MCF 10A (cell line): ENCODE measurements around the gene EEF1E1. TPM values are rescaled to one million over a fixed set of nuclear protein-coding genes. Genes with fewer than 3 reads are reported as not detected.

Source experiments
- BruUV-seq: library from RNA; stranded (reverse); fragments of 400-500 nt; replicated peaks from 2 replicates; lab custom pipeline; 2021; lab: Mats Ljungman, UMichigan
- CTCF ChIA-PET: fragments of 300-600 bp; sonication (Branson Sonifier 250); formaldehyde crosslinking; extraction: SDS; loops from one replicate; lab custom pipeline; 2021; ENCODE audit warnings: antibody characterized with exemption, inconsistent platforms; lab: Yijun Ruan, JAX
- POLR2A ChIA-PET: fragments of 300-600, 350-650 bp; sonication (Branson Sonifier 250); formaldehyde crosslinking; extraction: SDS; loops from one replicate; lab custom pipeline; 2020; ENCODE audit warnings: antibody characterized with exemption, inconsistent platforms; lab: Yijun Ruan, JAX
- DNase-seq: peaks from one replicate; pipeline ENCODE4 v3.0.0-alpha.2; 2018; ENCODE audit not compliant: unreplicated experiment
- H3K27ac Mint-ChIP-seq: one replicate; pipeline ENCODE4 v1.8.0; 2022; ENCODE audit warnings: mild to moderate bottlenecking, low read depth, mixed read lengths; ENCODE audit not compliant: unreplicated experiment
- H3K27me3 Mint-ChIP-seq: one replicate; pipeline ENCODE4 v1.8.0; 2022; ENCODE audit warnings: mixed read lengths; ENCODE audit not compliant: insufficient read depth, unreplicated experiment
- H3K36me3 Mint-ChIP-seq: one replicate; pipeline ENCODE4 v1.8.0; 2022; ENCODE audit warnings: mild to moderate bottlenecking, moderate library complexity, mixed read lengths; ENCODE audit not compliant: insufficient read depth, unreplicated experiment
- H3K4me1 Mint-ChIP-seq: one replicate; pipeline ENCODE4 v1.8.0; 2022; ENCODE audit warnings: mixed read lengths; ENCODE audit not compliant: insufficient read depth, unreplicated experiment
- H3K4me3 Mint-ChIP-seq: one replicate; pipeline ENCODE4 v1.8.0; 2022; ENCODE audit warnings: mild to moderate bottlenecking, moderate library complexity, mixed read lengths; ENCODE audit not compliant: unreplicated experiment
- H3K9me3 Mint-ChIP-seq: one replicate; pipeline ENCODE4 v1.8.0; 2022; ENCODE audit warnings: mixed read lengths; ENCODE audit not compliant: unreplicated experiment
- CTCF ChIP-seq: fragments of 200-600 bp; IDR thresholded peaks from one replicate; pipeline ENCODE4 v1.8.0; 2022; ENCODE audit warnings: antibody characterized with exemption, mild to moderate bottlenecking; ENCODE audit not compliant: unreplicated experiment
- intact Hi-C: fragments of 100-400 bp; cut with micrococcal nuclease; formaldehyde crosslinking; loops from 2 replicates; pipeline ENCODE4 v1.14.1; 2022
- total RNA-seq: library from RNA; stranded (reverse); gene quantifications from 2 replicates; pipeline ENCODE4 v1.2.3, GENCODE V29; 2022

The EEF1E1 gene
- total RNA-seq, 1 experiment from 2014 or later, result 56.7 TPM

GRCh38 chr6:8069631-8070284, 32.6 kb downstream of the EEF1E1 start:
- TF ChIP-seq CTCF, result no peak
- CTCF ChIA-PET, result interaction anchor here (0.6 to 0.8 kb wide), 5 partner anchors 54 to 149 kb away, joined by 3 to 5 read pairs (median 4); no protein-coding TSS in a partner anchor
- no TSS peak for BruUV-seq
- H3K27me3 Mint-ChIP-seq, result no peaks in the 10 kb centered on the region
- POLR2A ChIA-PET, result interaction anchor here (0.6 to 1.7 kb wide), 3 partner anchors 10 to 769 kb away, joined by 3 to 4 read pairs (median 3); no protein-coding TSS in a partner anchor
- H3K36me3 Mint-ChIP-seq, result no peaks in the 10 kb centered on the region
- no peak for DNase-seq
- H3K27ac Mint-ChIP-seq, result no peak overlapping the region
- H3K9me3 Mint-ChIP-seq, result no peaks in the 10 kb centered on the region
- intact Hi-C loops, result no loop called here
- H3K4me1 Mint-ChIP-seq, result no peaks in the 10 kb centered on the region
- no peak overlapping the region for H3K4me3 Mint-ChIP-seq

GRCh38 chr6:8069151-8069550, 33.2 kb downstream of the EEF1E1 start:
- no peaks in the 10 kb centered on the region for H3K36me3 Mint-ChIP-seq
- POLR2A ChIA-PET, result interaction anchor here (1.7 kb wide), 1 partner anchor 10 kb away, joined by 4 read pairs; no protein-coding TSS in a partner anchor
- no peak for DNase-seq
- no peak overlapping the region for H3K4me3 Mint-ChIP-seq
- no peaks in the 10 kb centered on the region for H3K4me1 Mint-ChIP-seq
- H3K27ac Mint-ChIP-seq, result no peak overlapping the region
- BruUV-seq, result no TSS peak
- TF ChIP-seq CTCF, result no peak
- intact Hi-C loops, result no loop called here
- CTCF ChIA-PET, result no interaction called here
- H3K27me3 Mint-ChIP-seq, result no peaks in the 10 kb centered on the region
- H3K9me3 Mint-ChIP-seq, result no peaks in the 10 kb centered on the region

- POLR2A ChIA-PET, result interaction anchor here (3.6 kb wide), 1 partner anchor 35 kb away, joined by 28 read pairs; the partner anchor contains the start of gene EEF1E1
- Mint-ChIP-seq H3K9me3 (no peaks in the 10 kb centered on the region), H3K4me3 (no peak overlapping the region), H3K27me3 (no peaks in the 10 kb centered on the region), H3K4me1 (peaks cover 5% of the 10 kb centered on the region), H3K36me3 (peaks cover 9% of the 10 kb centered on the region), H3K27ac (no peak overlapping the region)
- no TSS peak for BruUV-seq
- intact Hi-C loops, result no loop called here
- DNase-seq, result no peak
- CTCF ChIA-PET, result interaction anchor here (0.6 kb wide), 1 partner anchor 1837 kb away, joined by 3 read pairs; no protein-coding TSS in a partner anchor
- TF ChIP-seq CTCF, result no peak
Measured at GRCh38 chr6:8066108-8066507, 36.2 kb downstream of the EEF1E1 start.

GRCh38 chr6:8065519-8065911, 36.8 kb downstream of the EEF1E1 start:
- ChIA-PET CTCF (interaction anchor here (1.5 kb wide), 1 partner anchor 34 kb away, joined by 5 read pairs; no protein-coding TSS in a partner anchor), POLR2A (interaction anchor here (1.3 to 3.6 kb wide), 3 partner anchors 17 to 36 kb away, joined by 5 to 28 read pairs (median 23); partner anchors contain the start of gene EEF1E1)
- peak; percentile 7 for DNase-seq
- Mint-ChIP-seq H3K4me1 (peaks cover 5% of the 10 kb centered on the region), H3K4me3 (no peak overlapping the region), H3K9me3 (no peaks in the 10 kb centered on the region), H3K27ac (no peak overlapping the region), H3K27me3 (no peaks in the 10 kb centered on the region), H3K36me3 (peaks cover 9% of the 10 kb centered on the region)
- BruUV-seq, result no TSS peak
- intact Hi-C loops, result no loop called here
- TF ChIP-seq CTCF, result no peak
